GM10266 (cell line): ENCODE measurements around the gene ITGA3.

Experiments used
- DNase-seq: peaks from one replicate; pipeline ENCODE4 v3.0.0; 2012; ENCODE audit errors: extremely low spot score
- TF ChIP-seq, protein P1 (sequence below): IDR thresholded peaks from 2 replicates; pipeline ENCODE4 v1.5.1; 2012; ENCODE audit warnings: mild to moderate bottlenecking, low read depth; ENCODE audit not compliant: control insufficient read depth, insufficient read depth; ENCODE audit errors: missing control alignments

The ITGA3 gene

DNA sequence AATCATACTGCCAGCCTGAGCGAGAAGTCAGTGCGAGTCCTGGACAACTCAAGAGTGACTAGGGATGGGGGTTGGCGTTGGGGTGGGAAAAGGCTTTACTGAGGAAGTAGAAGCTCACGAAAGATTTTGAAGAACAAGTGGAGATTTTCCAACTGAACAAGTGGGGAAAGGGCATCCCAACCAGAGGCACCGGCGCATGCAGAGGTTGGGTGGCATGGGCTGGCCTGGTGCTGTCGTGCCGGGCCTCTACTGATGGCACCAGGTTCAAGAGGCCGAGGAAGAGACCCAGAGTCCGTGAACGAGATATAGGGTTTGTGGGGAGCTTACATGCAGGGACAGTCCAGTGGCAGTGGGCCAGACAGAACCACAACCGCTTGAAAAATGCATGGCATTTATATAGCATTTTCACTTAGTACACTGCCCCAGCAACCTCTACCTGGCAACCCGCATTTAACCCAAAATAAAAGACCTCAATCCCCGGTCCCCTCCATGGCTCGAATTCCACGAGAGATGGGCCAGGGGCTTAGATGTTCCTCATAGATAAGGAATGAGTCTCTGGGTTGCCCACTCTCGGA, 7.7 kb upstream of the ITGA3 start:
- DNase-seq: no peak
- TF ChIP-seq, protein P1, sequence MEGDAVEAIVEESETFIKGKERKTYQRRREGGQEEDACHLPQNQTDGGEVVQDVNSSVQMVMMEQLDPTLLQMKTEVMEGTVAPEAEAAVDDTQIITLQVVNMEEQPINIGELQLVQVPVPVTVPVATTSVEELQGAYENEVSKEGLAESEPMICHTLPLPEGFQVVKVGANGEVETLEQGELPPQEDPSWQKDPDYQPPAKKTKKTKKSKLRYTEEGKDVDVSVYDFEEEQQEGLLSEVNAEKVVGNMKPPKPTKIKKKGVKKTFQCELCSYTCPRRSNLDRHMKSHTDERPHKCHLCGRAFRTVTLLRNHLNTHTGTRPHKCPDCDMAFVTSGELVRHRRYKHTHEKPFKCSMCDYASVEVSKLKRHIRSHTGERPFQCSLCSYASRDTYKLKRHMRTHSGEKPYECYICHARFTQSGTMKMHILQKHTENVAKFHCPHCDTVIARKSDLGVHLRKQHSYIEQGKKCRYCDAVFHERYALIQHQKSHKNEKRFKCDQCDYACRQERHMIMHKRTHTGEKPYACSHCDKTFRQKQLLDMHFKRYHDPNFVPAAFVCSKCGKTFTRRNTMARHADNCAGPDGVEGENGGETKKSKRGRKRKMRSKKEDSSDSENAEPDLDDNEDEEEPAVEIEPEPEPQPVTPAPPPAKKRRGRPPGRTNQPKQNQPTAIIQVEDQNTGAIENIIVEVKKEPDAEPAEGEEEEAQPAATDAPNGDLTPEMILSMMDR: no peak

DNA sequence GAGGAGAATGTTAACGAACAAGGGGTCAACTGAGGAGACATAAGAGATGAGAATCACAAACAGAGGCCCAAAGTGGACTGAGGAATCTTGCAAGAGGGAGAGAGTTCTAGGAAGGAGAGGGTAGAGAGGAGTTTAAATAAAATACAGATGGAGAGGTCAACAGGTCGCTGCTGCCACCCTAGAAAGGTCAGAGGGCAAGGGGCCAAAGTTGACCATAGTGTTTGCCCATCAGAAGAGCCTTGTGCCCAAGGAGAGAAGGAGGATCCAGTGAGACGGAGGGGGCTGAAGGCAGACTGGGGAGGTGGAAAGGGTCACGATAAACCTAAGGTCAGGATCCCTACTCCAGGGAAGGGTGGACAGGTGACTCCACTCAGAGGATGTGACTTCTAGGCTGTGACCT, 6.9 kb upstream of the ITGA3 start:
- DNase-seq: no peak
- TF ChIP-seq, protein P1: no peak

DNA sequence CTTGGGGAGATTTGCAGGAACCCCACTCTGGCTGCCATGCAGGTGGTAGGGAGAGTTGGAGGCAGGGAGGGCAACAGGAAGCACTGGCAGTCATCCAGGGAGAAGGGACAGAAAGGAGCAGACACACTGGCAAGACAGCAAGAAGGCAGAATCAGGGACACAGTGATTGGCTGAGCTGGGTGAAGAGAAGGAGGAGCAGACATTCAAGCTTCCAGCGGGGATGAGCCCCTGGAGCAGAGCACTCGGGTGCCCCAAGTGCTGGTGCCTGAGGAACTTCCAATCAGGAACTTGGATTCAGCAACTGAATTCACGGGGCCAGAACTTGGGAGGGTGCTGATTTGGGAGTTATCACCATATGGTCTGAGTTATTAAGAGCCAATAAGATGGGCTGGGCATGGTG, 6.3 kb upstream of the ITGA3 start:
- no peak for DNase-seq
- TF ChIP-seq, protein P1: no peak

DNA sequence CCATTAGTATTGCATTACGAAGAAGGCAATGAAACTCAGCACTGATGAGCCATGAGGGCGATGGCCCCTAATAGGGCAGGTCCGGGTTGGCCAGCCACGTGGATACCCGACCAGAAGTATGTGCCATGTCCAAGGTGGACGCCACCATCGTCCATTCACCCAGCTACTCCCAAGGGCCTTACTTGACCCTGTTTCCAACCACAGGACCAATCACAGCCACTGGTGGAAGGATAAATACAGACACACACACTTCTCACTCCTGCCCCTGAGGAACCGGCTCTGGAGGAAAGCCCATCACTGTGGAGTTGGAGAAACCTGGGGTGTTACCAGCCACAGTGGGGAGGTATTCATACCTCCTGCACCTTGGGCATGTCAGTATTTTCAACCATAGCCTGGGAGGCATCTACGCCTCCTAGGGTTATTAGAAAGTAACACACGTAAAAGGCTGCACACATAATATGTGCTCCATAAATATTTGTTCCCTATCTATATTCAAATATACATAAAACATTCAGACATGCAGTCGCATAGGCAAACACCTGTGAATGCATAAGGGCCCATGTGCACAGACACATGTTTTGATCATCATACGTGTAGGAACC, 5.4 kb upstream of the ITGA3 start:
- DNase-seq: no peak
- TF ChIP-seq, protein P1: no peak

DNA sequence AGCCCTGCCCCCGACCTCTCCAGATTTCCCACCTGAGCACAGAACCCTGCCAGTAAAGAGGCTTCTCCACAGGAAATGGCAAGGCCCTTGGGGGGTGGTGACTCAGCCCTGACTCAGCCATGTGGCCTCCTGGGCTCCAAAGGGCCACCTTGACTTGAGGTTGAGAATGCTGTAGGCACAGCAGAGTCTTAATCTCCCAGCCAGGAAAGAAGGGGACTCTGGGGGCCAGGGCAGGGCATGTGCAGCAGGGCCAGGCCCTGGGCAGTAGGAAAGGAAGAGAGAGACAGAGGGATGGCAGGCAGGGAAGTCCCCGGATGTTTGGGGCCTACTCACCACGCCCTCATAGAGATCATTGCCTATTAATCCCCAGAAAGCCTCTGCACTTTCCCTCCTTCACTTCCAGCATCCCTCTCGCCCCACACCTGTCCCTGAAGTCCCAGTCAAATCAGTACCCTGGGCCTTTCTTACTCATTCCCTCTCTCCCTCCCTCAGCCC, 4.8 kb upstream of the ITGA3 start:
- DNase-seq: no peak
- TF ChIP-seq, protein P1: no peak

DNA sequence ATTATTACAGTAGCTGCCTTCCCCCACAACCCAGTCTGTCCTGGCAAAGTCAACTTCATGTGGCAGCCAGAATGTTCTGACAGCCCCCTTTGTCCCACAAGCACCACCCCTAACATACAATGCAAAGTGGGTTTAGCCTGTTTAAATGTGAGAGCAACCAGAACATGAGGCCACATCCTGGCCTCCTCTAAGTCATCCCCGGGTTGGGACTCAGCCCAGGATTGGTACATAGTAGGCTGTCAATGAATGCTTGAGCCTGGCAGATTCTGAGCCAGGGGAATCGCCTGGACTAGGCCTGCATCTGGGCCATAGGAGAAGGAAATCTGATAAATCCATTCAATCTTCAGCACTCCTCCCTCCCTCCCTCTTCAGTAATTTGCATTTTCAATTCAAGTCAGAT, 4.3 kb upstream of the ITGA3 start:
- TF ChIP-seq, protein P1: no peak
- no peak for DNase-seq

DNA sequence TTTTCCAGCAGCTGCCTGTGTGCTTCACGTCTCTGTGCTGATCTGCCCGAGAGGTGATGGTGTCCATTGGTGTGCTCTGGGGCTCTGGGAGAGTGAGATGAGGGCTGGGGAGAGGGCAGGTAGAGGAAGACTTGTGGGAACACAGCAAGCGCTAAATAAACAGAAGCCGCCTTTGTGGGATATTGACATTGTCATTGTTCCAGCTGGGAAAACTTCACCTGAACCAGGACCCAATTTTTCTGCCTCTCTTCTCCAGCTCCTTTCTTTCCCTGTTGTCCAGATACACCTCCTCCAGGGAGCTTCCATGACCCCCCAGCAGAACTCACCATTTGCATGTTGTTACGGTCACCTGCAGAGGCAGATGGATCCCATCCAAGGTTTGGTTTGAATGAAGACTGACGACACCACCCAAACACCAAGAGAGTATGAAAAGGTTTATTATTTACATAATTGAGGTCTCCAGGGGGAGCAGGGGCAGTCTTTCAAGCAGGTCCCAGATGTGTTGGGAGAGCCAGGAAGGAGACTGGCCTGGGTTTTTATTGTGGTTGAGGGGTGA, 3.6 kb upstream of the ITGA3 start:
- TF ChIP-seq, protein P1: no peak
- no peak for DNase-seq
